CD14-positive monocyte (primary cell): Measurements from ENCODE around the gene FAM163B. TPM values are rescaled to one million over a fixed set of nuclear protein-coding genes. Genes with fewer than 3 reads are reported as not detected.
"Not testable (repeated sequence)": the region's sequence is repeated elsewhere in the genome, so short reads cannot be mapped to it uniquely, and the experiment has no call there.

Source experiments
- DNase-seq, 3 donors: peaks; one replicate each; pipeline ENCODE4 v3.0.0-alpha.2; 2011 to 2022
- H2AFZ ChIP-seq: 2 replicates; pipeline ENCODE4 v1.6.0; 2012; ENCODE audit warnings: mild to moderate bottlenecking, low read depth, low read length, inconsistent platforms; ENCODE audit not compliant: insufficient read depth, poor library complexity, severe bottlenecking
- H3K27ac ChIP-seq, 2 donors: 1 replicate in 1 of 2; 2 replicates in 1 of 2; pipeline ENCODE4 v1.5.1; 2012 to 2013; ENCODE audit warnings: low read length in 2 of 2, control low read depth in 1 of 2, inconsistent platforms in 1 of 2, low read depth in 1 of 2, mild to moderate bottlenecking in 1 of 2
- H3K27me3 ChIP-seq, 2 donors: one replicate each; pipeline versions ENCODE4 v1.6.0 to v1.6.1; 2011 to 2013; ENCODE audit warnings: low read length in 2 of 2; ENCODE audit not compliant: control insufficient read depth in 2 of 2, insufficient read depth in 2 of 2
- H3K36me3 ChIP-seq, 2 donors: replicated peaks in 1 of 2; 1 replicate in 1 of 2; 2 replicates in 1 of 2; pipeline versions ENCODE4 v1.5.1 to v1.6.1; 2012 to 2013; ENCODE audit warnings: low read length in 2 of 2, control low read depth in 1 of 2, inconsistent platforms in 1 of 2, mild to moderate bottlenecking in 1 of 2; ENCODE audit not compliant: insufficient read depth in 2 of 2, control insufficient read depth in 1 of 2
- H3K4me1 ChIP-seq, 2 donors: 1 replicate in 1 of 2; 2 replicates in 1 of 2; pipeline versions ENCODE4 v1.5.1 to v1.6.1; 2012 to 2013; ENCODE audit warnings: low read length in 2 of 2, control low read depth in 1 of 2, inconsistent platforms in 1 of 2, mild to moderate bottlenecking in 1 of 2, moderate library complexity in 1 of 2; ENCODE audit not compliant: insufficient read depth in 2 of 2, control insufficient read depth in 1 of 2
- H3K4me2 ChIP-seq: replicated peaks from 2 replicates; pipeline ENCODE3; 2012; ENCODE audit warnings: low read length, moderate library complexity, mild to moderate bottlenecking; ENCODE audit not compliant: poor library complexity, severe bottlenecking; ENCODE audit errors: extremely low read depth
- H3K4me3 ChIP-seq, 3 experiments: fragments of 200-600 bp in 1 of 3; sonication (generic) in 1 of 3; replicated peaks in 1 of 3; 1 replicate in 2 of 3; 2 replicates in 1 of 3; pipeline ENCODE4 v1.5.1; 2011 to 2013; ENCODE audit warnings: low read length in 3 of 3, mild to moderate bottlenecking in 3 of 3, control low read depth in 2 of 3, low read depth in 2 of 3, inconsistent platforms in 1 of 3, moderate library complexity in 1 of 3
- H3K79me2 ChIP-seq: 2 replicates; pipeline ENCODE4 v1.6.0; 2012; ENCODE audit warnings: mild to moderate bottlenecking, control low read depth, inconsistent platforms, low read length, moderate library complexity; ENCODE audit not compliant: insufficient read depth
- H3K9ac ChIP-seq: 2 replicates; pipeline ENCODE4 v1.6.0; 2017; ENCODE audit warnings: low read length, mild to moderate bottlenecking; ENCODE audit not compliant: insufficient read depth, poor library complexity, severe bottlenecking
- H3K9me3 ChIP-seq, 2 donors: replicated peaks in 1 of 2; 1 replicate in 1 of 2; 2 replicates in 1 of 2; pipeline versions ENCODE4 v1.5.1 to v1.6.1; 2012 to 2013; ENCODE audit warnings: low read length in 2 of 2, control low read depth in 1 of 2; ENCODE audit not compliant: control insufficient read depth in 1 of 2, insufficient read depth in 1 of 2
- H4K20me1 ChIP-seq: 2 replicates; pipeline ENCODE4 v1.6.0; 2012; ENCODE audit warnings: mild to moderate bottlenecking, low read length, control low read depth, moderate library complexity; ENCODE audit not compliant: insufficient read depth
- H3K27ac Mint-ChIP-seq, 7 donors: one replicate each; pipeline ENCODE4 v1.8.0; 2020; ENCODE audit warnings: mild to moderate bottlenecking in 7 of 7, mixed read lengths in 7 of 7, moderate library complexity in 6 of 7, inconsistent platforms in 2 of 7
- H3K27me3 Mint-ChIP-seq, 3 donors: one replicate each; pipeline ENCODE4 v1.8.0; 2021 to 2022; ENCODE audit warnings: low read depth in 3 of 3, mild to moderate bottlenecking in 3 of 3, mixed read lengths in 3 of 3, moderate library complexity in 3 of 3, inconsistent platforms in 1 of 3
- H3K36me3 Mint-ChIP-seq, 2 donors: one replicate each; pipeline ENCODE4 v1.8.0; 2020; ENCODE audit warnings: mixed read lengths in 2 of 2, inconsistent platforms in 1 of 2, mild to moderate bottlenecking in 1 of 2
- H3K4me1 Mint-ChIP-seq: one replicate; pipeline ENCODE4 v1.8.0; 2020; ENCODE audit warnings: mild to moderate bottlenecking, mixed read lengths
- H3K4me3 Mint-ChIP-seq, 2 donors: one replicate each; pipeline ENCODE4 v1.8.0; 2020; ENCODE audit warnings: mild to moderate bottlenecking in 2 of 2, mixed read lengths in 2 of 2, moderate library complexity in 1 of 2
- H3K9me3 Mint-ChIP-seq, 7 donors: one replicate each; pipeline ENCODE4 v1.8.0; 2020 to 2022; ENCODE audit warnings: mixed read lengths in 7 of 7, mild to moderate bottlenecking in 6 of 7, moderate library complexity in 6 of 7, inconsistent platforms in 2 of 7
- WGBS: methylation state at CpG from one replicate; pipeline ENCODE4 v1.1.5; 2013; ENCODE audit warnings: missing lambda C conversion rate; ENCODE audit not compliant: insufficient coverage; 5-methylcytosine and 5-hydroxymethylcytosine counted together
- intact Hi-C, 2 donors: fragments of 100-400 bp; cut with micrococcal nuclease; formaldehyde crosslinking; loops; one replicate each; pipeline versions ENCODE4 v1.15.0 to v1.15.1; 2023
- polyA plus RNA-seq, 3 donors: library from polyadenylated mRNA; depleted of rRNA in 1 of 3; unstranded in 2 of 3; stranded (reverse) in 1 of 3; fragments of 300-500 nt in 2 of 3; fragments of >200 nt in 1 of 3; fragmentation: Illumina TruSeq in 2 of 3; gene quantifications; 1 replicate in 2 of 3; 2 replicates in 1 of 3; pipeline ENCODE4 v1.2.3, GENCODE V29; 2012 to 2021
- TF ChIP-seq, protein P1 (sequence below): fragments of 200-600 bp; IDR thresholded peaks from one replicate; pipeline ENCODE4 v1.8.0; 2022; ENCODE audit warnings: antibody characterized with exemption, mild to moderate bottlenecking

The FAM163B gene
- polyA plus RNA-seq, 3 donors = not detected

DNA sequence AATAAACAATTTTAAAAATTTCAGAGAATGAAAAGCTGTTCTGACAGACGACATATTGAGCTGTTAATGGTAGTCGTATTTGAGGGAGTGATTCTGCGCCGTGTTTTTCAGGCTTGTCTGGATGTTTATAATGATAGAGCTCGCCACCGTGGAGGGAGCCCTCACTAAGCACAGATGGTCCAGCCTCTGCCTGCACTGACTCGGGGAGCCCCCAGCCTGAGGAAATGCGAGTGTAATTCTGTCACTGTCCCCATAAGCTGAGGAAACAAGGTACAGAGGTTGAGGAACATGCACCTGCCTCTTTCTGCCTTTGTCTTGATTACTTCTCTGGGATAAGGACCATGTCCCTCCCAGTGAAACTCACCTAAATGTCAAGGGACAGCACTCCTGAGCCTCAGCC lies 19.6 kb upstream of the FAM163B start:
- Mint-ChIP-seq H3K27me3 (peaks cover 1 to 4% (median 3%) of the 10 kb centered on the region in 3 donors), H3K4me3 (no peak overlapping the region), H3K27ac (no peak overlapping the region), H3K36me3 (no peaks in the 10 kb centered on the region), H3K4me1 (no peaks in the 10 kb centered on the region), H3K9me3 (peaks cover 4 to 19% (median 12%) of the 10 kb centered on the region in 7 donors)
- Histone ChIP-seq H2AFZ (no peak overlapping the region), H3K27me3 (no peaks in the 10 kb centered on the region), H3K9ac (no peak overlapping the region), H3K4me2 (no peak overlapping the region), H3K27ac (no peak overlapping the region), H3K4me3 (no peak overlapping the region), H4K20me1 (no peaks in the 10 kb centered on the region), H3K9me3 (peaks cover 0 to 11% of the 10 kb centered on the region in 2 donors), H3K36me3 (no peaks in the 10 kb centered on the region), H3K79me2 (no peaks in the 10 kb centered on the region), H3K4me1 (no peaks in the 10 kb centered on the region)
- intact Hi-C loops = no loop called here
- no peak for DNase-seq
- 89% methylated on average over 8 of the region's 8 CpGs for WGBS
- TF ChIP-seq, protein P1, sequence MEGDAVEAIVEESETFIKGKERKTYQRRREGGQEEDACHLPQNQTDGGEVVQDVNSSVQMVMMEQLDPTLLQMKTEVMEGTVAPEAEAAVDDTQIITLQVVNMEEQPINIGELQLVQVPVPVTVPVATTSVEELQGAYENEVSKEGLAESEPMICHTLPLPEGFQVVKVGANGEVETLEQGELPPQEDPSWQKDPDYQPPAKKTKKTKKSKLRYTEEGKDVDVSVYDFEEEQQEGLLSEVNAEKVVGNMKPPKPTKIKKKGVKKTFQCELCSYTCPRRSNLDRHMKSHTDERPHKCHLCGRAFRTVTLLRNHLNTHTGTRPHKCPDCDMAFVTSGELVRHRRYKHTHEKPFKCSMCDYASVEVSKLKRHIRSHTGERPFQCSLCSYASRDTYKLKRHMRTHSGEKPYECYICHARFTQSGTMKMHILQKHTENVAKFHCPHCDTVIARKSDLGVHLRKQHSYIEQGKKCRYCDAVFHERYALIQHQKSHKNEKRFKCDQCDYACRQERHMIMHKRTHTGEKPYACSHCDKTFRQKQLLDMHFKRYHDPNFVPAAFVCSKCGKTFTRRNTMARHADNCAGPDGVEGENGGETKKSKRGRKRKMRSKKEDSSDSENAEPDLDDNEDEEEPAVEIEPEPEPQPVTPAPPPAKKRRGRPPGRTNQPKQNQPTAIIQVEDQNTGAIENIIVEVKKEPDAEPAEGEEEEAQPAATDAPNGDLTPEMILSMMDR = no peak

DNA sequence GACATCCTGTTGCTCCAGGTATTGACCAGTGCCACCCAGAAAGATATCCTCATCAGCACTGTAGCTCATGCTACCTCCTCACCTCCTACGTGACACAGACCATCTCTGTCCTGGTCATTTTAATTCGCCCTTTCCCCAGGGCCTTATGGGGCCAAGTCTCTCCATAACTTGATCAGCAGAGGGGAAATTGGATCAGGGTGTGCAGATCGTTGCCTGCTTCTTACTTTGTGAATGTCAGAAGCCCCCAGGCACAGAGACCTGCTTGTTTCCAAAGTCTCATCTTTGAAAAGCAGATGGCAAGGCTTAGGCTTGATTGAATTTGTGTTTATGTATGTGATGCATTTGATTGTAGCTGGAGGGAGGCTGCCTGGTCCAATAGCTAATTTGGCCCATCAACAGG lies 18.2 kb upstream of the FAM163B start:
- 79% methylated on average over 2 of the region's 3 CpGs for WGBS
- Mint-ChIP-seq H3K4me1 (no peaks in the 10 kb centered on the region), H3K27ac (no peak overlapping the region)

DNA sequence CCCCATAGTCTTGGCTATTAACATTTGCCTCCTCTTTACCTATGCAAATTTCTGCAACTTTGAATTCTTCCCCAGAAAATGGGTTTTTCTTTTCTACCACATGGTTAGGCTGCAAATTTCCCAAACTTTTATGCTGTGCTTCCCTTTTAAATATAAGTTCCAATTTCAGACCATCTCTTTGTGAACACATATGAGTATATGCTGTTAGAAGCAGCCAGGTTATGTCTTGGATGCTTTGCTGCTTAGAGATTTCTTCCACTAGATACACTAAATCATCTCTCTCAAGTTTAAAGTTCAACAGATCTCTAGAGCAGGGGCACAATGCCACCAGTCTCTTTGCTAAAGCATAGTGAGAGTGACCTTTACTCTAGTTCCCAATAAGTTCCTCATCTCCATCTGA lies 16.8 kb upstream of the FAM163B start:
- H3K4me1 Mint-ChIP-seq, H3K4me2 ChIP-seq, DNase-seq, H3K27me3 ChIP-seq, H3K27ac Mint-ChIP-seq, H3K27ac ChIP-seq, H3K4me3 Mint-ChIP-seq, H3K36me3 Mint-ChIP-seq, H3K4me1 ChIP-seq, intact Hi-C loops, H3K36me3 ChIP-seq, H3K79me2 ChIP-seq, H3K9ac ChIP-seq, H3K4me3 ChIP-seq, H4K20me1 ChIP-seq, H2AFZ ChIP-seq: not testable (repeated sequence)
- Mint-ChIP-seq H3K9me3 (peaks cover 4 to 20% (median 12%) of the 10 kb centered on the region in 7 donors), H3K27me3 (peaks cover 0 to 11% (median 9%) of the 10 kb centered on the region in 3 donors)
- peaks cover 0 to 11% of the 10 kb centered on the region in 2 donors for H3K9me3 ChIP-seq

More for the DNA sequence above, 18.2 kb upstream of the FAM163B start:
- Histone ChIP-seq H3K4me1 (no peaks in the 10 kb centered on the region), H3K27me3 (no peaks in the 10 kb centered on the region), H3K4me2 (no peak overlapping the region), H3K27ac (no peak overlapping the region), H2AFZ (no peak overlapping the region), H3K9me3 (peaks cover 0 to 11% of the 10 kb centered on the region in 2 donors), H3K36me3 (no peaks in the 10 kb centered on the region), H3K79me2 (no peaks in the 10 kb centered on the region), H3K9ac (no peak overlapping the region), H3K4me3 (no peak overlapping the region), H4K20me1 (no peaks in the 10 kb centered on the region)
- Mint-ChIP-seq H3K36me3 (no peaks in the 10 kb centered on the region), H3K27me3 (peaks cover 0 to 4% (median 1%) of the 10 kb centered on the region in 3 donors), H3K4me3 (no peak overlapping the region), H3K9me3 (peaks cover 4 to 20% (median 12%) of the 10 kb centered on the region in 7 donors)
- intact Hi-C loops = no loop called here
- no peak for DNase-seq
- TF ChIP-seq, protein P1 = no peak
